Left kidney (tissue), 2 donors: ENCODE data around the gene DAND5. TPM values are rescaled to one million over a fixed set of nuclear protein-coding genes. Genes with fewer than 3 reads are reported as not detected.

Experiments
- DNase-seq: peaks from one replicate; pipeline ENCODE4 v3.0.0-alpha.2; 2013
- polyA plus RNA-seq: library from polyadenylated mRNA; unstranded; fragments of 120-200 nt; gene quantifications from one replicate; pipeline ENCODE4 v1.2.1, GENCODE V29; 2013; ENCODE audit not compliant: insufficient read length

Gene DAND5
- polyA plus RNA-seq, 1 donor: 0.18 TPM

GRCh38 chr19:13008926-13009787, 39.8 kb downstream of the DAND5 start:
- DNase-seq: no peak

GRCh38 chr19:13010038-13010991, 40.9 kb downstream of the DAND5 start:
- DNase-seq: no peak

GRCh38 chr19:13010992-13011652, 41.7 kb downstream of the DAND5 start:
- no peak for DNase-seq

- no peak for DNase-seq
Observed at GRCh38 chr19:13011653-13012389, 42.4 kb downstream of the DAND5 start.

- DNase-seq: no peak
Observed at GRCh38 chr19:13012390-13012689, 43.0 kb downstream of the DAND5 start.

- DNase-seq: no peak
Observed at GRCh38 chr19:13012690-13013608, 43.6 kb downstream of the DAND5 start.

GRCh38 chr19:13013649-13014048, 44.3 kb downstream of the DAND5 start:
- DNase-seq: no peak

- no peak for DNase-seq
Observed at GRCh38 chr19:13014101-13014920, 44.9 kb downstream of the DAND5 start.

- DNase-seq: no peak
Observed at GRCh38 chr19:13014921-13015280, 45.5 kb downstream of the DAND5 start.

- no peak for DNase-seq
Observed at GRCh38 chr19:13015361-13016223, 46.2 kb downstream of the DAND5 start.

GRCh38 chr19:13016245-13016627, 46.9 kb downstream of the DAND5 start:
- DNase-seq: no peak

GRCh38 chr19:13016628-13017305, 47.4 kb downstream of the DAND5 start:
- DNase-seq: no peak

- DNase-seq: no peak
Observed at GRCh38 chr19:13017306-13018034, 48.1 kb downstream of the DAND5 start.

GRCh38 chr19:13018035-13018914, 48.9 kb downstream of the DAND5 start:
- no peak for DNase-seq

GRCh38 chr19:13019332-13019731, 50.0 kb downstream of the DAND5 start:
- DNase-seq: no peak

GRCh38 chr19:13020002-13020414, 50.6 kb downstream of the DAND5 start:
- no peak for DNase-seq
